H1 (cell line): Measurements from ENCODE around the gene ARHGAP35. TPM values are rescaled to one million over a fixed set of nuclear protein-coding genes. Genes with fewer than 3 reads are reported as not detected.
"Not testable (repeated sequence)": the region's sequence is repeated elsewhere in the genome, so short reads cannot be mapped to it uniquely, and the experiment has no call there.

Source experiments
- CTCF ChIA-PET: fragments of 300-600 bp; sonication (Branson Sonifier 250); formaldehyde crosslinking; loops from one replicate; lab custom pipeline; 2021; ENCODE audit not compliant: partially characterized antibody; lab: Charles Lee
- POLR2A ChIA-PET: fragments of 300-600 bp; sonication (Branson Sonifier 250); formaldehyde crosslinking; loops from one replicate; lab custom pipeline; 2021; ENCODE audit warnings: inconsistent platforms; ENCODE audit not compliant: partially characterized antibody; lab: Charles Lee
- DNase-seq, 2 experiments: peaks; one replicate each; pipeline versions ENCODE4 v3.0.0 to v3.0.0-alpha.2; 2010 to 2022; ENCODE audit warnings: low spot score in 2 of 2, low read depth in 1 of 2, mixed read lengths in 1 of 2
- FAIRE-seq: peaks from 2 replicates; lab custom pipeline; 2011; peaks lifted over from hg19 to GRCh38; lab: Jason Lieb, UNC
- H2AFZ ChIP-seq: 2 replicates; pipeline ENCODE4 v1.8.1; 2012; ENCODE audit warnings: low read length, inconsistent platforms
- H2AK5ac ChIP-seq: 2 replicates; pipeline ENCODE4 v1.6.1; 2013; ENCODE audit warnings: low read depth, low read length
- H2BK120ac ChIP-seq: replicated peaks from 2 replicates; pipeline ENCODE3; 2013; ENCODE audit warnings: low read depth, low read length, inconsistent platforms
- H2BK12ac ChIP-seq: 2 replicates; pipeline ENCODE4 v1.6.1; 2013; ENCODE audit warnings: low read depth, low read length
- H2BK15ac ChIP-seq: 2 replicates; pipeline ENCODE4 v1.6.1; 2013; ENCODE audit warnings: low read length
- H2BK20ac ChIP-seq: 2 replicates; pipeline ENCODE4 v1.6.1; 2013; ENCODE audit warnings: low read length
- H2BK5ac ChIP-seq: 2 replicates; pipeline ENCODE4 v1.6.1; 2013; ENCODE audit warnings: low read depth, low read length
- H3K14ac ChIP-seq: 2 replicates; pipeline ENCODE4 v1.6.1; 2013; ENCODE audit warnings: inconsistent platforms; ENCODE audit not compliant: insufficient read length
- H3K18ac ChIP-seq: 2 replicates; pipeline ENCODE4 v1.6.1; 2013; ENCODE audit warnings: low read length; ENCODE audit errors: extremely low read depth
- H3K23ac ChIP-seq: 2 replicates; pipeline ENCODE4 v1.6.1; 2013; ENCODE audit warnings: inconsistent platforms; ENCODE audit not compliant: insufficient read length
- H3K23me2 ChIP-seq: 2 replicates; pipeline ENCODE4 v1.6.1; 2013; ENCODE audit warnings: low read depth, low read length
- H3K27ac ChIP-seq: 2 replicates; pipeline ENCODE4 v1.6.1; 2011; ENCODE audit warnings: low read depth, low read length, inconsistent platforms
- H3K27me3 ChIP-seq, 4 experiments: replicated peaks in 1 of 4; 1 replicate in 1 of 4; 2 replicates in 3 of 4; pipeline versions ENCODE4 v1.6.1 to v1.8.1; 2011 to 2013; ENCODE audit warnings: low read length in 3 of 4, mild to moderate bottlenecking in 3 of 4, inconsistent platforms in 2 of 4, mixed read lengths in 2 of 4, moderate library complexity in 1 of 4; ENCODE audit not compliant: control insufficient read depth in 3 of 4, insufficient read depth in 3 of 4; ENCODE audit errors: extremely low read depth in 1 of 4
- H3K36me3 ChIP-seq, 4 experiments: 2 replicates each; pipeline versions ENCODE4 v1.6.1 to v1.8.1; 2011 to 2013; ENCODE audit warnings: mild to moderate bottlenecking in 4 of 4, low read length in 3 of 4, moderate library complexity in 2 of 4, control low read depth in 1 of 4, inconsistent platforms in 1 of 4; ENCODE audit not compliant: insufficient read depth in 4 of 4, control insufficient read depth in 2 of 4
- H3K4ac ChIP-seq: replicated peaks from 2 replicates; pipeline ENCODE3; 2013; ENCODE audit warnings: low read length, low read depth, mixed read lengths, inconsistent platforms; ENCODE audit not compliant: insufficient read length
- H3K4me1 ChIP-seq, 4 experiments: replicated peaks in 1 of 4; 1 replicate in 1 of 4; 2 replicates in 3 of 4; pipeline versions ENCODE4 v1.6.1 to v1.8.1; 2011 to 2013; ENCODE audit warnings: low read length in 3 of 4, inconsistent platforms in 2 of 4, mixed read lengths in 1 of 4; ENCODE audit not compliant: insufficient read depth in 4 of 4, control insufficient read depth in 3 of 4
- H3K4me2 ChIP-seq, 2 experiments: 2 replicates each; pipeline versions ENCODE4 v1.6.1 to v1.8.1; 2011 to 2013; ENCODE audit warnings: low read depth in 2 of 2, low read length in 2 of 2, control low read depth in 1 of 2, inconsistent platforms in 1 of 2, mild to moderate bottlenecking in 1 of 2; ENCODE audit not compliant: insufficient read depth in 1 of 2
- H3K4me3 ChIP-seq, 4 experiments: fragments of 200-600, 300-600 bp in 1 of 4; sonication (generic), shearing (Covaris generic), sonication (Bioruptor Twin) in 1 of 4; 2 replicates each; pipeline versions ENCODE4 v1.5.1 to v1.8.1; 2011 to 2016; ENCODE audit warnings: low read length in 4 of 4, low read depth in 3 of 4, control low read depth in 2 of 4, inconsistent platforms in 2 of 4, mild to moderate bottlenecking in 2 of 4, mixed read lengths in 1 of 4, moderate library complexity in 1 of 4; ENCODE audit not compliant: insufficient read depth in 2 of 4; ENCODE audit errors: extremely low read depth in 1 of 4
- H3K56ac ChIP-seq: replicated peaks from 2 replicates; pipeline ENCODE3; 2013; ENCODE audit warnings: low read depth, mild to moderate bottlenecking, mixed read lengths, low read length, inconsistent platforms; ENCODE audit not compliant: insufficient read length
- H3K79me1 ChIP-seq: 2 replicates; pipeline ENCODE4 v1.6.1; 2013; ENCODE audit warnings: low read depth, low read length, control low read depth
- H3K79me2 ChIP-seq, 2 experiments: 2 replicates each; pipeline versions ENCODE4 v1.6.1 to v1.8.1; 2012 to 2013; ENCODE audit warnings: low read length in 2 of 2, mild to moderate bottlenecking in 2 of 2, inconsistent platforms in 1 of 2; ENCODE audit not compliant: insufficient read depth in 2 of 2, control insufficient read depth in 1 of 2
- H3K9ac ChIP-seq, 4 experiments: replicated peaks in 1 of 4; 1 replicate in 1 of 4; 2 replicates in 3 of 4; pipeline versions ENCODE4 v1.6.1 to v1.8.1; 2011 to 2013; ENCODE audit warnings: low read depth in 3 of 4, low read length in 3 of 4, control low read depth in 2 of 4, mild to moderate bottlenecking in 2 of 4, moderate library complexity in 2 of 4, inconsistent platforms in 1 of 4; ENCODE audit errors: extremely low read depth in 1 of 4
- H3K9me3 ChIP-seq, 2 experiments: 2 replicates each; pipeline versions ENCODE4 v1.6.1 to v1.8.1; 2012 to 2013; ENCODE audit warnings: mild to moderate bottlenecking in 2 of 2, moderate library complexity in 2 of 2, control low read depth in 1 of 2, inconsistent platforms in 1 of 2, low read depth in 1 of 2, low read length in 1 of 2, mixed read lengths in 1 of 2; ENCODE audit not compliant: insufficient read depth in 2 of 2
- H4K20me1 ChIP-seq, 2 experiments: replicated peaks in 1 of 2; 2 replicates each; pipeline versions ENCODE3 to v1.8.1; 2011 to 2013; ENCODE audit warnings: inconsistent platforms in 2 of 2, low read length in 2 of 2, mild to moderate bottlenecking in 1 of 2; ENCODE audit not compliant: insufficient read depth in 2 of 2, control insufficient read depth in 1 of 2
- H4K5ac ChIP-seq: 2 replicates; pipeline ENCODE4 v1.6.1; 2013; ENCODE audit warnings: low read length, low read depth, mixed read lengths, inconsistent platforms; ENCODE audit not compliant: insufficient read length
- H4K8ac ChIP-seq: 2 replicates; pipeline ENCODE4 v1.8.0; 2013; ENCODE audit warnings: mild to moderate bottlenecking, moderate library complexity, low read length, inconsistent platforms; ENCODE audit not compliant: insufficient read depth; ENCODE audit errors: extremely low read depth
- H4K91ac ChIP-seq: replicated peaks from 2 replicates; pipeline ENCODE3; 2013; ENCODE audit warnings: low read length, mixed read lengths, inconsistent platforms; ENCODE audit not compliant: insufficient read length
- E2F6 ChIP-seq: IDR thresholded peaks from 2 replicates; pipeline ENCODE4 v1.6.1; 2012; ENCODE audit warnings: inconsistent platforms
- HDAC6 ChIP-seq: IDR thresholded peaks from one replicate; pipeline ENCODE4 v1.7.1; 2012; ENCODE audit warnings: low read depth, mild to moderate bottlenecking, inconsistent platforms, low read length, moderate library complexity
- JUN ChIP-seq: IDR thresholded peaks from 2 replicates; pipeline ENCODE4 v1.6.1; 2011; ENCODE audit warnings: low read depth, mild to moderate bottlenecking, improper control_type of control experiment, low read length
- POLR2AphosphoS5 ChIP-seq: IDR thresholded peaks from 2 replicates; pipeline ENCODE4 v1.6.1; 2011; ENCODE audit warnings: low read depth, low read length
- TAF7 ChIP-seq: optimal IDR thresholded peaks from 2 replicates; pipeline ENCODE3; 2011; ENCODE audit warnings: low read depth, mild to moderate bottlenecking, inconsistent platforms, low read length, moderate library complexity, borderline replicate concordance
- WGBS, 2 experiments: shearing (Covaris generic) in 1 of 2; methylation state at CpG; one replicate each; pipeline versions ENCODE4 v1.1.6 to v1.1.7; 2013 to 2015; ENCODE audit warnings: low lambda C conversion rate in 2 of 2, mixed read lengths in 2 of 2, inconsistent platforms in 1 of 2, low coverage in 1 of 2, missing lambda C conversion rate in 1 of 2; ENCODE audit not compliant: insufficient replicate concordance in 2 of 2, insufficient coverage in 1 of 2, insufficient read length in 1 of 2; ENCODE audit errors: extremely low coverage in 1 of 2, missing lambda C conversion rate in 1 of 2; 5-methylcytosine and 5-hydroxymethylcytosine counted together
- polyA plus RNA-seq, 7 experiments: library from polyadenylated mRNA; depleted of rRNA in 3 of 7; stranded (reverse) in 5 of 7; unstranded in 2 of 7; fragments of >200 nt in 5 of 7; fragments of 200-250 nt in 2 of 7; gene quantifications; 1 replicate in 5 of 7; 2 replicates in 1 of 7; 4 replicates in 1 of 7; pipeline versions ENCODE4 v1.2.1 to v1.2.3, GENCODE V29; 2011 to 2013; ENCODE audit warnings: missing spikeins in 2 of 7, mixed read lengths in 2 of 7
- total RNA-seq: library from RNA; stranded (reverse); fragmentation: NEBNext Ultra II Directional; extraction: Animal tissue kit (Norgen Biotek cat#: 25700); gene quantifications from 2 replicates; pipeline ENCODE4 v1.2.1, GENCODE V29; 2021

The ARHGAP35 gene
- total and polyA plus RNA-seq, 2 of the 8 experiments (the other 6 are each of a cell fraction or from before 2014, with no cell fraction given) = 29.7 to 64.5 TPM

GRCh38 chr19:46868025-46868802, 7.4 kb downstream of the ARHGAP35 start (continued):
- no peak for TF ChIP-seq HDAC6
- TF ChIP-seq TAF7 = no peak
- TF ChIP-seq E2F6 = no peak
- TF ChIP-seq POLR2AphosphoS5 = no peak
- no peak for TF ChIP-seq JUN

- H2AK5ac ChIP-seq, FAIRE-seq, H4K5ac ChIP-seq, H3K4me3 ChIP-seq, H3K4me1 ChIP-seq, H3K18ac ChIP-seq, H3K4ac ChIP-seq, H3K9ac ChIP-seq, H4K8ac ChIP-seq, H4K91ac ChIP-seq, H2BK12ac ChIP-seq, H3K9me3 ChIP-seq, H3K14ac ChIP-seq, H2BK120ac ChIP-seq, H3K23me2 ChIP-seq, H2BK15ac ChIP-seq, H3K36me3 ChIP-seq, H3K4me2 ChIP-seq, H2BK20ac ChIP-seq, H3K79me1 ChIP-seq, H3K27me3 ChIP-seq, DNase-seq, H3K27ac ChIP-seq, H3K23ac ChIP-seq, H3K56ac ChIP-seq, H2BK5ac ChIP-seq, H2AFZ ChIP-seq: not testable (repeated sequence)
- POLR2A ChIA-PET = interaction anchor here (3.3 to 12.0 kb wide), 2 partner anchors 10 to 19 kb away, joined by 9 to 102 read pairs; partner anchors contain the start of gene ARHGAP35
- H4K20me1 ChIP-seq = peaks cover 13% of the 10 kb centered on the region in 2 experiments
- peaks cover 20 to 87% of the 10 kb centered on the region in 2 experiments for H3K79me2 ChIP-seq
- 94% methylated on average over 5 of the region's 5 CpGs; no CpG with 5 or more reads in 1 of the 2 experiments for WGBS, 2 experiments
- CTCF ChIA-PET = interaction anchor here (0.6 kb wide), 1 partner anchor 11 kb away, joined by 4 read pairs; no protein-coding TSS in a partner anchor
Measured at GRCh38 chr19:46871173-46871572, 10.4 kb downstream of the ARHGAP35 start.
